ENCODE results near the gene CASTOR2. TPM values are rescaled to one million over a fixed set of nuclear protein-coding genes. Genes with fewer than 3 reads are reported as not detected.

Gene CASTOR2
- total and polyA plus RNA-seq, 5 donors from 2014 or later = 0.31 to 9.8 (median 0.96) TPM

- Mint-ChIP-seq H3K27me3 (no peaks in the 10 kb centered on the region), H3K4me1 (no peaks in the 10 kb centered on the region), H3K36me3 (peaks cover 4% of the 10 kb centered on the region), H3K27ac (peak overlapping the region in 1 of 3 donors; percentile 0), H3K4me3 (no peak overlapping the region), H3K9me3 (no peaks in the 10 kb centered on the region)
- ATAC-seq (ENCODE audit: low read depth in 2 of 2) (no peak), DNase-seq (no peak)
- Histone ChIP-seq H3K36me3 (ENCODE audit: control insufficient read depth, insufficient read depth, low read length) (no peaks in the 10 kb centered on the region), H3K4me1 (ENCODE audit: control insufficient read depth, insufficient read depth, low read length, poor library complexity, severe bottlenecking) (no peaks in the 10 kb centered on the region), H3K27me3 (ENCODE audit: control insufficient read depth, insufficient read depth, low read length) (no peaks in the 10 kb centered on the region), H3K4me3 (ENCODE audit: low read depth, low read length) (no peak overlapping the region), H3K9me3 (ENCODE audit: control insufficient read depth in 2 of 2, low read length in 2 of 2) (no peaks in the 10 kb centered on the region), H3K27ac (ENCODE audit: insufficient read depth, low read length, poor library complexity, severe bottlenecking) (no peak overlapping the region)
These were observed 69.3 kb downstream of the CASTOR2 start for GRCh38 chr7:75033826-75034225.

GRCh38 chr7:75038508-75038907, 74.0 kb downstream of the CASTOR2 start:
- Mint-ChIP-seq H3K9me3 (no peaks in the 10 kb centered on the region), H3K27me3 (no peaks in the 10 kb centered on the region), H3K4me1 (peaks cover 0 to 2% (median 0%) of the 10 kb centered on the region in 4 donors), H3K4me3 (no peak overlapping the region), H3K36me3 (peaks cover 8% of the 10 kb centered on the region), H3K27ac (no peak overlapping the region)
- Histone ChIP-seq H3K36me3 (ENCODE audit: control insufficient read depth, insufficient read depth, low read length) (peaks cover 14% of the 10 kb centered on the region), H3K27ac (ENCODE audit: insufficient read depth, low read length, poor library complexity, severe bottlenecking) (no peak overlapping the region), H3K4me1 (ENCODE audit: control insufficient read depth, insufficient read depth, low read length, poor library complexity, severe bottlenecking) (no peaks in the 10 kb centered on the region), H3K27me3 (ENCODE audit: control insufficient read depth, insufficient read depth, low read length) (no peaks in the 10 kb centered on the region), H3K9me3 (ENCODE audit: control insufficient read depth in 2 of 2, low read length in 2 of 2) (no peaks in the 10 kb centered on the region), H3K4me3 (ENCODE audit: low read depth, low read length) (no peak overlapping the region)
- no peak for DNase-seq
- no peak for ATAC-seq (ENCODE audit: low read depth in 2 of 2)

- peaks cover 13% of the 10 kb centered on the region for H3K36me3 Mint-ChIP-seq
- H3K4me3 Mint-ChIP-seq = no peak overlapping the region
- H3K9me3 Mint-ChIP-seq = no peaks in the 10 kb centered on the region
- Histone ChIP-seq H3K36me3 (ENCODE audit: control insufficient read depth, insufficient read depth, low read length) (peaks cover 14% of the 10 kb centered on the region), H3K27ac (ENCODE audit: insufficient read depth, low read length, poor library complexity, severe bottlenecking) (no peak overlapping the region), H3K9me3 (ENCODE audit: control insufficient read depth in 2 of 2, low read length in 2 of 2) (no peaks in the 10 kb centered on the region), H3K4me1 (ENCODE audit: control insufficient read depth, insufficient read depth, low read length, poor library complexity, severe bottlenecking) (no peaks in the 10 kb centered on the region), H3K27me3 (ENCODE audit: control insufficient read depth, insufficient read depth, low read length) (no peaks in the 10 kb centered on the region), H3K4me3 (ENCODE audit: low read depth, low read length) (no peak overlapping the region)
- H3K27ac Mint-ChIP-seq = no peak overlapping the region
- H3K4me1 Mint-ChIP-seq = peaks cover 0 to 2% (median 0%) of the 10 kb centered on the region in 4 donors
- ATAC-seq (ENCODE audit: low read depth in 2 of 2) (no peak), DNase-seq (no peak)
- H3K27me3 Mint-ChIP-seq = no peaks in the 10 kb centered on the region
These were observed 74.7 kb downstream of the CASTOR2 start for GRCh38 chr7:75039166-75039565.

- Mint-ChIP-seq H3K4me1 (peaks cover 0 to 2% (median 0%) of the 10 kb centered on the region in 4 donors), H3K27me3 (no peaks in the 10 kb centered on the region), H3K27ac (peak overlapping the region in 1 of 3 donors; percentile 42), H3K9me3 (no peaks in the 10 kb centered on the region), H3K4me3 (no peak overlapping the region), H3K36me3 (peaks cover 13% of the 10 kb centered on the region)
- ATAC-seq (ENCODE audit: low read depth in 2 of 2) (no peak), DNase-seq (no peak)
- H3K4me3 ChIP-seq (ENCODE audit: low read depth, low read length) = no peak overlapping the region
- no peaks in the 10 kb centered on the region for H3K4me1 ChIP-seq (ENCODE audit: control insufficient read depth, insufficient read depth, low read length, poor library complexity, severe bottlenecking)
- peaks cover 14% of the 10 kb centered on the region for H3K36me3 ChIP-seq (ENCODE audit: control insufficient read depth, insufficient read depth, low read length)
- H3K9me3 ChIP-seq (ENCODE audit: control insufficient read depth in 2 of 2, low read length in 2 of 2) = no peaks in the 10 kb centered on the region
- H3K27me3 ChIP-seq (ENCODE audit: control insufficient read depth, insufficient read depth, low read length) = no peaks in the 10 kb centered on the region
- no peak overlapping the region for H3K27ac ChIP-seq (ENCODE audit: insufficient read depth, low read length, poor library complexity, severe bottlenecking)
These were observed 75.2 kb downstream of the CASTOR2 start for GRCh38 chr7:75039709-75040108.

GRCh38 chr7:75040512-75040911, 76.0 kb downstream of the CASTOR2 start:
- peaks cover 0 to 2% (median 0%) of the 10 kb centered on the region in 4 donors for H3K4me1 Mint-ChIP-seq
- H3K4me3 ChIP-seq (ENCODE audit: low read depth, low read length) = no peak overlapping the region
- H3K27me3 Mint-ChIP-seq = no peaks in the 10 kb centered on the region
- no peak overlapping the region for H3K4me3 Mint-ChIP-seq
- no peaks in the 10 kb centered on the region for H3K4me1 ChIP-seq (ENCODE audit: control insufficient read depth, insufficient read depth, low read length, poor library complexity, severe bottlenecking)
- peaks cover 14% of the 10 kb centered on the region for H3K36me3 ChIP-seq (ENCODE audit: control insufficient read depth, insufficient read depth, low read length)
- ATAC-seq (ENCODE audit: low read depth in 2 of 2) = no peak
- H3K27me3 ChIP-seq (ENCODE audit: control insufficient read depth, insufficient read depth, low read length) = no peaks in the 10 kb centered on the region
- no peak for DNase-seq
- H3K27ac Mint-ChIP-seq = no peak overlapping the region
- H3K9me3 Mint-ChIP-seq = no peaks in the 10 kb centered on the region
- H3K27ac ChIP-seq (ENCODE audit: insufficient read depth, low read length, poor library complexity, severe bottlenecking) = no peak overlapping the region
- H3K9me3 ChIP-seq (ENCODE audit: control insufficient read depth in 2 of 2, low read length in 2 of 2) = no peaks in the 10 kb centered on the region
- peaks cover 13% of the 10 kb centered on the region for H3K36me3 Mint-ChIP-seq

- Histone ChIP-seq H3K4me1 (ENCODE audit: control insufficient read depth, insufficient read depth, low read length, poor library complexity, severe bottlenecking) (no peaks in the 10 kb centered on the region), H3K27ac (ENCODE audit: insufficient read depth, low read length, poor library complexity, severe bottlenecking) (no peak overlapping the region), H3K27me3 (ENCODE audit: control insufficient read depth, insufficient read depth, low read length) (no peaks in the 10 kb centered on the region), H3K9me3 (ENCODE audit: control insufficient read depth in 2 of 2, low read length in 2 of 2) (no peaks in the 10 kb centered on the region), H3K36me3 (ENCODE audit: control insufficient read depth, insufficient read depth, low read length) (peaks cover 21% of the 10 kb centered on the region), H3K4me3 (ENCODE audit: low read depth, low read length) (no peak overlapping the region)
- Mint-ChIP-seq H3K36me3 (peaks cover 13% of the 10 kb centered on the region), H3K9me3 (no peaks in the 10 kb centered on the region), H3K27me3 (no peaks in the 10 kb centered on the region), H3K4me1 (peaks cover 0 to 2% (median 0%) of the 10 kb centered on the region in 4 donors), H3K27ac (no peak overlapping the region), H3K4me3 (no peak overlapping the region)
- DNase-seq = no peak
- no peak for ATAC-seq (ENCODE audit: low read depth in 2 of 2)
These were observed 77.8 kb downstream of the CASTOR2 start for GRCh38 chr7:75042286-75042685.

GRCh38 chr7:75042831-75043703, 78.6 kb downstream of the CASTOR2 start:
- H3K27me3 Mint-ChIP-seq = no peaks in the 10 kb centered on the region
- Histone ChIP-seq H3K27ac (ENCODE audit: insufficient read depth, low read length, poor library complexity, severe bottlenecking) (no peak overlapping the region), H3K36me3 (ENCODE audit: control insufficient read depth, insufficient read depth, low read length) (peaks cover 22% of the 10 kb centered on the region), H3K4me1 (ENCODE audit: control insufficient read depth, insufficient read depth, low read length, poor library complexity, severe bottlenecking) (no peaks in the 10 kb centered on the region), H3K4me3 (ENCODE audit: low read depth, low read length) (no peak overlapping the region), H3K27me3 (ENCODE audit: control insufficient read depth, insufficient read depth, low read length) (no peaks in the 10 kb centered on the region), H3K9me3 (ENCODE audit: control insufficient read depth in 2 of 2, low read length in 2 of 2) (no peaks in the 10 kb centered on the region)
- H3K9me3 Mint-ChIP-seq = no peaks in the 10 kb centered on the region
- H3K36me3 Mint-ChIP-seq = peaks cover 13% of the 10 kb centered on the region
- no peak overlapping the region for H3K27ac Mint-ChIP-seq
- no peak for DNase-seq
- H3K4me3 Mint-ChIP-seq = no peak overlapping the region
- no peak for ATAC-seq (ENCODE audit: low read depth in 2 of 2)
- H3K4me1 Mint-ChIP-seq = peaks cover 0 to 2% (median 0%) of the 10 kb centered on the region in 4 donors

- H3K4me1 Mint-ChIP-seq = no peaks in the 10 kb centered on the region
- Histone ChIP-seq H3K9me3 (ENCODE audit: control insufficient read depth in 2 of 2, low read length in 2 of 2) (no peaks in the 10 kb centered on the region), H3K27me3 (ENCODE audit: control insufficient read depth, insufficient read depth, low read length) (no peaks in the 10 kb centered on the region), H3K4me3 (ENCODE audit: low read depth, low read length) (no peak overlapping the region), H3K27ac (ENCODE audit: insufficient read depth, low read length, poor library complexity, severe bottlenecking) (no peak overlapping the region), H3K36me3 (ENCODE audit: control insufficient read depth, insufficient read depth, low read length) (peaks cover 45% of the 10 kb centered on the region), H3K4me1 (ENCODE audit: control insufficient read depth, insufficient read depth, low read length, poor library complexity, severe bottlenecking) (no peaks in the 10 kb centered on the region)
- no peak overlapping the region for H3K4me3 Mint-ChIP-seq
- H3K36me3 Mint-ChIP-seq = peaks cover 12% of the 10 kb centered on the region
- no peak for DNase-seq
- no peaks in the 10 kb centered on the region for H3K27me3 Mint-ChIP-seq
- H3K27ac Mint-ChIP-seq = no peak overlapping the region
- ATAC-seq (ENCODE audit: low read depth in 2 of 2) = no peak
- H3K9me3 Mint-ChIP-seq = no peaks in the 10 kb centered on the region
These were observed 81.4 kb downstream of the CASTOR2 start for GRCh38 chr7:75045881-75046280.

Measured in CD4-positive, CD25-positive, alpha-beta regulatory T cell (primary cell).